Right lobe of liver (tissue), 6 donors: ENCODE measurements around the gene SPPL3. TPM values are rescaled to one million over a fixed set of nuclear protein-coding genes. Genes with fewer than 3 reads are reported as not detected.
A peak's percentile ranks its signal among the peaks of the same experiment; 100 is the strongest.

Experiments used
- ATAC-seq, 4 donors: fragments of 200-7000 bp; cut with Tn5 transposase; one replicate each; pipeline ENCODE4 v1.9.1; 2020; ENCODE audit warnings: mild to moderate bottlenecking in 4 of 4, moderate library complexity in 4 of 4
- DNase-seq, 3 donors: peaks; one replicate each; pipeline ENCODE4 v3.0.0-alpha.2; 2020
- H3K27ac ChIP-seq, 3 donors: fragments of 200-600 bp; one replicate each; pipeline ENCODE4 v1.8.0; 2022
- H3K27me3 ChIP-seq, 2 donors: fragments of 200-600 bp; one replicate each; pipeline ENCODE4 v1.8.0; 2022
- H3K36me3 ChIP-seq, 4 donors: fragments of 200-600 bp; sonication (generic) in 1 of 4; one replicate each; pipeline versions ENCODE4 v1.5.1 to v1.8.0; 2017 to 2022; ENCODE audit warnings: control low read depth in 1 of 4
- H3K4me1 ChIP-seq, 4 donors: fragments of 200-600 bp; sonication (generic) in 1 of 4; one replicate each; pipeline versions ENCODE4 v1.5.1 to v1.8.0; 2017 to 2022; ENCODE audit warnings: control low read depth in 1 of 4
- H3K4me3 ChIP-seq, 3 donors: fragments of 200-600 bp; one replicate each; pipeline ENCODE4 v1.8.0; 2022
- H3K9me3 ChIP-seq, 4 donors: fragments of 200-600 bp; sonication (generic) in 1 of 4; one replicate each; pipeline versions ENCODE4 v1.5.1 to v1.8.0; 2017 to 2022; ENCODE audit warnings: control low read depth in 1 of 4
- POLR2A ChIP-seq: fragments of 450-650 bp; IDR thresholded peaks from one replicate; pipeline ENCODE4 v1.6.1; 2017; ENCODE audit warnings: antibody characterized with exemption, mild to moderate bottlenecking
- WGBS: methylation state at CpG from one replicate; pipeline ENCODE4 v1.1.6; 2018; ENCODE audit warnings: low coverage, low lambda C conversion rate; ENCODE audit not compliant: insufficient coverage; ENCODE audit errors: missing lambda C conversion rate; 5-methylcytosine and 5-hydroxymethylcytosine counted together
- intact Hi-C, 2 donors: fragments of 100-400 bp; cut with DNase I; formaldehyde crosslinking; loops; one replicate each; pipeline versions ENCODE4 v1.11.2 to v1.14.1; 2022
- total RNA-seq, 6 experiments: library from RNA; depleted of rRNA in 2 of 6; stranded (reverse); fragments of >200 nt in 2 of 6; fragmentation: NEBNext Ultra II Directional in 3 of 6; extraction: Animal tissue kit (Norgen Biotek cat#: 25700) in 3 of 6; gene quantifications; one replicate each; pipeline versions ENCODE4 v1.1.0 to v1.2.4, GENCODE V29; 2016 to 2023
- TF ChIP-seq, protein P1 (sequence below), 4 donors: fragments of 200-600 bp in 3 of 4; fragments of 450-650 bp in 1 of 4; IDR thresholded peaks; one replicate each; pipeline versions ENCODE4 v1.5.1 to v1.8.0; 2016 to 2022; ENCODE audit warnings: antibody characterized with exemption in 4 of 4, mild to moderate bottlenecking in 2 of 4
- donor health status: DM: no; HTN: yes; CAD: no.
- donor health status: DM: no; HTN: no; CAD: no.
- donor health status: DM: no; HTN: no; CAD: no.
- donor health status: DM: no; HTN: yes; CAD: no.
- donor health status: DM: no; HTN: yes; CAD: no.

Gene SPPL3
- total RNA-seq, 6 experiments from 2014 or later, result 10.7 to 26.6 (median 16.9) TPM

DNA sequence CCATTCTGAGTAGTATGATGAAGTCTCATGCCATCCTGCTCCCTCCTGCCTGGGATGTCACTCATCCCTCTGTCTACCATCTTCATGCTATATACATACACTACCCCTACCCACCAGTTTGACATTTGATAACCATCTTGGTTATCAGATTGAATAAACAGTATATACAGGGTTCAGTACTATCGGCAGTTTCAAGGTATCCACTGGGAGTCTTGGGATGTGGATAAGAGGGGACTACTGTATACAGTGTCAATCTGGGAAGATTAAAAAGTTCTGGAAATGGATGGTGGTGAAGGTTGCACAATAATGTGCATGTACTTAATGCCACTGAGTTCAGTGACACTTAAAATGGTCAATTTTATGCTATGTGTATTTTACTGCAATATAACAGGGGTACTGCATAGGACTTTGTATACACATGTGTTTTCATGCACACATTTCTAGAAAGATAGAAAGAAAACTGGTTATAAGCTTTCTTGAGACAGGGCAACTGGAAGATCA, 22.1 kb downstream of the SPPL3 start:
- H3K27ac ChIP-seq, result no peak overlapping the region
- no peak overlapping the region for H3K4me3 ChIP-seq
- intact Hi-C loops, result no loop called here
- peaks cover 0 to 18% (median 1%) of the 10 kb centered on the region in 4 donors for H3K4me1 ChIP-seq
- no peak for DNase-seq
- no peaks in the 10 kb centered on the region for H3K27me3 ChIP-seq
- no peak for ATAC-seq
- 100% methylated on average over 1 of the region's 1 CpG for WGBS
- no peaks in the 10 kb centered on the region for H3K9me3 ChIP-seq
- no peak for TF ChIP-seq POLR2A
- TF ChIP-seq, protein P1, sequence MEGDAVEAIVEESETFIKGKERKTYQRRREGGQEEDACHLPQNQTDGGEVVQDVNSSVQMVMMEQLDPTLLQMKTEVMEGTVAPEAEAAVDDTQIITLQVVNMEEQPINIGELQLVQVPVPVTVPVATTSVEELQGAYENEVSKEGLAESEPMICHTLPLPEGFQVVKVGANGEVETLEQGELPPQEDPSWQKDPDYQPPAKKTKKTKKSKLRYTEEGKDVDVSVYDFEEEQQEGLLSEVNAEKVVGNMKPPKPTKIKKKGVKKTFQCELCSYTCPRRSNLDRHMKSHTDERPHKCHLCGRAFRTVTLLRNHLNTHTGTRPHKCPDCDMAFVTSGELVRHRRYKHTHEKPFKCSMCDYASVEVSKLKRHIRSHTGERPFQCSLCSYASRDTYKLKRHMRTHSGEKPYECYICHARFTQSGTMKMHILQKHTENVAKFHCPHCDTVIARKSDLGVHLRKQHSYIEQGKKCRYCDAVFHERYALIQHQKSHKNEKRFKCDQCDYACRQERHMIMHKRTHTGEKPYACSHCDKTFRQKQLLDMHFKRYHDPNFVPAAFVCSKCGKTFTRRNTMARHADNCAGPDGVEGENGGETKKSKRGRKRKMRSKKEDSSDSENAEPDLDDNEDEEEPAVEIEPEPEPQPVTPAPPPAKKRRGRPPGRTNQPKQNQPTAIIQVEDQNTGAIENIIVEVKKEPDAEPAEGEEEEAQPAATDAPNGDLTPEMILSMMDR (IDR thresholded peaks at IDR 0.05), result no peak
- no peaks in the 10 kb centered on the region for H3K36me3 ChIP-seq

DNA sequence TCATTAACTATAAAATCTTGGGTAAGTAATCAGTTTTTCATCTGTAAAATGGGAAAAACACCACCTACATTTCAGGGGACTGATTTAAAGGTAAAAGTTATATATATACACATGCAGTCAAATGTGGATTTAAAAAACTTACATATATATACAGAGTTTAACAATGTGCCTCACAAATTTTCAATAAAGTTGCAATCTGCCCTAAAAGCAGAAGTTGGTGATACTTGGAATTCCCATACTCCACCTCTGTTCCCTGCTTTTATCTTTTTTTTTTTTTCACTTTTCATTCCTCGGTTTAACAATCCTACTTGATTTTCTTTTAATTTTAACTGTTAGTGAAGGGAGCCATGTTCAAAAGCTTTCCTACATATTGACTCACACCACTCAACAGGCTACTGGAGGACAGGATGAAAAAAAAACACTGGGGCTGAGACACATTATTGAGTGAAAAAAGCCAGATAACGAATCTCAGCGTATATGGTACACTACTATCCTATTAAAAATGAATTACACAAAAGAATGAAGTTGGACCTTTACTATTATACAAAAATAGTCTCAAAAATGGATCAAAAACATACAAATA, 24.3 kb downstream of the SPPL3 start:
- Histone ChIP-seq H3K27ac (no peak overlapping the region), H3K9me3 (no peaks in the 10 kb centered on the region), H3K4me1 (peaks cover 0 to 18% (median 1%) of the 10 kb centered on the region in 4 donors), H3K27me3 (no peaks in the 10 kb centered on the region), H3K36me3 (no peaks in the 10 kb centered on the region), H3K4me3 (no peak overlapping the region)
- ATAC-seq (no peak), DNase-seq (no peak)
- intact Hi-C loops, result no loop called here
- TF ChIP-seq, protein P1 (IDR thresholded peaks at IDR 0.05), result no peak
- TF ChIP-seq POLR2A, result no peak
- 80% methylated on average over 3 of the region's 3 CpGs for WGBS

DNA sequence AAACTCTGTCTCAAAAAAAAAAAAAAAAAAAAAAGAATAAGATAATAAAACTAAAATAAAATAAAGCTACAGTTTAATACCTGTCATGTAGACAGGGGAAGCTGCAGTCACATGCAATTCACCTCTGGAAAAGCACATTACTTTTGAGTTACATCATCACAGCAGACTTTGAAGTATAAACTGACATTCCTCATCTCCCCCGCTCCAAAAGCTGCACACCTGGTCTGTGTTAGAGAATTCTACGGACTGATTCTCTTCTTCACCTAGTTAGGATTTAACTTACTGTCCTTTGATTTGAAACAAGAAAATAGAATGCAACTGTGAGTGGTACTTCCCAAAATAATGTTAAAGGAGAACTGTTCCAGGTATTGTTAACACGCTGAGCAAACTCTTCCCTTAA, 25.1 kb downstream of the SPPL3 start:
- no peaks in the 10 kb centered on the region for H3K36me3 ChIP-seq
- intact Hi-C loops, result no loop called here
- no peak overlapping the region for H3K27ac ChIP-seq
- no peaks in the 10 kb centered on the region for H3K9me3 ChIP-seq
- H3K4me3 ChIP-seq, result no peak overlapping the region
- H3K27me3 ChIP-seq, result no peaks in the 10 kb centered on the region
- ATAC-seq, result peak in 3 of 4 donors; percentile 55 to 88 (median 56)
- 23% methylated on average over 3 of the region's 3 CpGs for WGBS
- peaks cover 0 to 18% (median 1%) of the 10 kb centered on the region in 4 donors for H3K4me1 ChIP-seq
- TF ChIP-seq, protein P1 (IDR thresholded peaks at IDR 0.05), result no peak
- no peak for TF ChIP-seq POLR2A
- no peak for DNase-seq

DNA sequence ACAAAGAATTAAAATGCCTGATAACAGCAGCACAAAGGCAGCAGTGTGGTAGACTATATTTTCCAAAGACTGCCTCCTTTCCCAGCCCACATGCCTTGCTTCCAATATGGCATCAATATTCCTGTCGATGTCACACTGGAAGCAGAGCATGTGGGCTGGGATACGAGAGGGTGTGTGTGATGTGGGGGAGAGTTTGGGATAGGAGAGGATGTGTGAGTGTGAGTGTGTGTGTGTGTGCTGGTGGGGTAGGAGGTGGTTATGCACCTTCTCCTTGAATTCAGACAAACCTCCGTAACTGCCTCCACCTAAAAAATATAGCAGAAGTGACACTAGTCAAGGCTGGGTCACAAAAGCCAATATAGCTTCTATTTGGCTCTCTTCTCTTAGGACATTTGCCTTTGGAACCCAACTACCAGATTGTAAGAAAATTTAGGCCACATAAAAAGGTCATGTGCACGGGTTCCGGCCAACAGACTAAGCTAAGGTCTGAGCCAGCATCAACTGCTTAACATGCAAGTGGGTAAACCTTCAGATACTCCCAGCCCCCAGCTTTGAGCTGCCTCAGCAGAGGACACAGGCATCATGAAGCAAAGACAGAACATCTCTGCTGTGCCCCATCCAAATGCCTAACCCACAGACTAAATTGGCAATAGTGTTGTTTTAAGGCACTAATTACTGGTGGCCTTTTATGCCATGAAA, 29.5 kb downstream of the SPPL3 start:
- intact Hi-C loops, result no loop called here
- Histone ChIP-seq H3K4me1 (peaks cover 0 to 9% (median 0%) of the 10 kb centered on the region in 4 donors), H3K9me3 (no peaks in the 10 kb centered on the region), H3K27ac (no peak overlapping the region), H3K4me3 (no peak overlapping the region), H3K27me3 (no peaks in the 10 kb centered on the region), H3K36me3 (no peaks in the 10 kb centered on the region)
- no peak for DNase-seq
- TF ChIP-seq, protein P1 (IDR thresholded peaks at IDR 0.05), result no peak
- TF ChIP-seq POLR2A, result no peak
- WGBS, result 93% methylated on average over 5 of the region's 5 CpGs
- ATAC-seq, result no peak
